ENCODE data around the gene NAALADL2.

DNA sequence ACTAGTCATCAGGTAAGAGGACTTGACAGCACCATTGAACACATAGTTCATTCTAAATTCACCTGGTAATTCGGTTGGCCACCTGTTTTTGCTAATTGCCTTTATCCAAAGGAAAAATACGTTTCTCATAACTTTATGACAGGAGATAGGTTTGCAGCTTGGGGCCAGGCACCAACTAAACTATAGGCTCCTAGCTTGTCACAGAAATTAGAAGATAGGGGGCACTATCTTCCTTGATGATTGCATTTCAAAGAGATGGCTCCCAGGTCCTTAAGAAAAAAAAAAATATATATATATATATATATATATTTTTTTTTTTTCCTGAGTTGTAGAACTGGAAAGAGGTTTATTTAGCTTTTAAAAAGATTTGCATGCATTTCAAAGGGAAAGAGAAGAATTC, 563.6 kb downstream of the NAALADL2 start:
- no peak for TF ChIP-seq HCFC1 (IDR thresholded peaks at IDR 0.05; ENCODE audit: low read depth, low read length)
- no peak for TF ChIP-seq ZMYM3 (CRISPR knock-in tag; IDR thresholded peaks at IDR 0.05)
- TF ChIP-seq, protein P1, sequence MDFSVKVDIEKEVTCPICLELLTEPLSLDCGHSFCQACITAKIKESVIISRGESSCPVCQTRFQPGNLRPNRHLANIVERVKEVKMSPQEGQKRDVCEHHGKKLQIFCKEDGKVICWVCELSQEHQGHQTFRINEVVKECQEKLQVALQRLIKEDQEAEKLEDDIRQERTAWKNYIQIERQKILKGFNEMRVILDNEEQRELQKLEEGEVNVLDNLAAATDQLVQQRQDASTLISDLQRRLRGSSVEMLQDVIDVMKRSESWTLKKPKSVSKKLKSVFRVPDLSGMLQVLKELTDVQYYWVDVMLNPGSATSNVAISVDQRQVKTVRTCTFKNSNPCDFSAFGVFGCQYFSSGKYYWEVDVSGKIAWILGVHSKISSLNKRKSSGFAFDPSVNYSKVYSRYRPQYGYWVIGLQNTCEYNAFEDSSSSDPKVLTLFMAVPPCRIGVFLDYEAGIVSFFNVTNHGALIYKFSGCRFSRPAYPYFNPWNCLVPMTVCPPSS (IDR thresholded peaks at IDR 0.05) = no peak
- no peak for TF ChIP-seq CBX1 (IDR thresholded peaks at IDR 0.05; ENCODE audit: low read depth)
- no peak for TF ChIP-seq ZNF205 (CRISPR knock-in tag; IDR thresholded peaks at IDR 0.05)
- no peak for TF ChIP-seq POLR2A (IDR thresholded peaks at IDR 0.05; ENCODE audit: insufficient read depth in 1 of 2, low read depth in 2 of 2, low read length in 2 of 2)
- TF ChIP-seq, protein P2, sequence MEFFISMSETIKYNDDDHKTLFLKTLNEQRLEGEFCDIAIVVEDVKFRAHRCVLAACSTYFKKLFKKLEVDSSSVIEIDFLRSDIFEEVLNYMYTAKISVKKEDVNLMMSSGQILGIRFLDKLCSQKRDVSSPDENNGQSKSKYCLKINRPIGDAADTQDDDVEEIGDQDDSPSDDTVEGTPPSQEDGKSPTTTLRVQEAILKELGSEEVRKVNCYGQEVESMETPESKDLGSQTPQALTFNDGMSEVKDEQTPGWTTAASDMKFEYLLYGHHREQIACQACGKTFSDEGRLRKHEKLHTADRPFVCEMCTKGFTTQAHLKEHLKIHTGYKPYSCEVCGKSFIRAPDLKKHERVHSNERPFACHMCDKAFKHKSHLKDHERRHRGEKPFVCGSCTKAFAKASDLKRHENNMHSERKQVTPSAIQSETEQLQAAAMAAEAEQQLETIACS (CRISPR knock-in tag; IDR thresholded peaks at IDR 0.05) = no peak
- no peak for TF ChIP-seq ZKSCAN8 (CRISPR knock-in tag; IDR thresholded peaks at IDR 0.05; ENCODE audit: borderline replicate concordance)
